Thoracic aorta (tissue), 2 donors: Measurements from ENCODE around the gene IGF2. TPM values are rescaled to one million over a fixed set of nuclear protein-coding genes. Genes with fewer than 3 reads are reported as not detected.

Experiments
- ATAC-seq: fragments of 150-250 bp; one replicate; pipeline ENCODE4 v1.8.0; 2017; ENCODE audit warnings: low read depth; ENCODE audit not compliant: insufficient number of reproducible peaks, low FRiP score
- DNase-seq: peaks from one replicate; pipeline ENCODE4 v3.0.0-alpha.2; 2020; ENCODE audit warnings: low spot score
- H3K27ac ChIP-seq, 2 donors: fragments of 200-600 bp; sonication (generic); 1 replicate in 1 of 2; 2 replicates in 1 of 2; pipeline ENCODE4 v1.5.1; 2016; ENCODE audit warnings: mild to moderate bottlenecking in 2 of 2, moderate library complexity in 2 of 2
- H3K27me3 ChIP-seq: fragments of 200-600 bp; sonication (generic); replicated peaks from 2 replicates; pipeline ENCODE4 v1.6.0; 2016; ENCODE audit warnings: mild to moderate bottlenecking; ENCODE audit not compliant: insufficient read depth
- H3K36me3 ChIP-seq: fragments of 200-600 bp; sonication (generic); one replicate; pipeline ENCODE4 v1.5.1; 2016
- H3K4me1 ChIP-seq, 2 donors: fragments of 200-600 bp; sonication (generic); 1 replicate in 1 of 2; 2 replicates in 1 of 2; pipeline versions ENCODE4 v1.5.1 to v1.6.0; 2016; ENCODE audit warnings: low read depth in 2 of 2, mild to moderate bottlenecking in 1 of 2; ENCODE audit not compliant: control insufficient read depth in 1 of 2
- H3K4me3 ChIP-seq: fragments of 200-600 bp; sonication (generic); 2 replicates; pipeline ENCODE4 v1.5.1; 2016; ENCODE audit warnings: mild to moderate bottlenecking
- H3K9me3 ChIP-seq: fragments of 200-600 bp; sonication (generic); 2 replicates; pipeline ENCODE4 v1.5.1; 2016
- CTCF ChIP-seq: fragments of 200-600 bp; sonication (generic); IDR thresholded peaks from one replicate; pipeline ENCODE4 v1.5.1; 2019; ENCODE audit warnings: antibody characterized with exemption
- total RNA-seq, 2 donors: library from RNA; depleted of rRNA; stranded (reverse); fragments of >200 nt; gene quantifications; one replicate each; pipeline versions ENCODE4 v1.1.0 to v1.2.3, GENCODE V29; 2016

The IGF2 gene
- total RNA-seq, 2 donors from 2014 or later = 31.7 to 39.4 TPM

DNA sequence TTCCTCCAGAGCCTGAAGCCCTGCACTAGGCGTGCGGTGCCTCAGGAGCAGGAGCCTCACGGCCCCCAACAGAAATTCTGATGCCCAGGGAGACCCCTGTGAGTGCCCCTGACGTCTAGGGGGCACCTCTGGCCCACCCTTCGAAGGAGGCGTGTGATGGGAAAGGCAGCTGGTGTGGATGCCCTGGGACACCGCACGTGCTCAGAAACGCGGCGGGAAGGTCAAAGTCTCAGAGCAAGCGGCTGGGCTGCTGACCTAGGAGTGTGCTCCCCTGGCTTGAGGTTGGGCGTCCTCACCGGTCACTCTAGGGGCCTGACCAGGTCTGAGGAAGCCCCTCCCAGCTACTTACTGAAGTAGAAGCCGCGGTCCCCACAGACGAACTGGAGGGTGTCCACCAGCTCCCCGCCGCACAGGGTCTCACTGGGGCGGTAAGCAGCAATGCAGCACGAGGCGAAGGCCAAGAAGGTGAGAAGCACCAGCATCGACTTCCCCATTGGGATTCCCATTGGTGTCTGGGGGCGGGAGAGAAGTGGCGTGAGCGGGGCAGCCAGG lies 4.1 kb downstream of the IGF2 start:
- peaks cover 3 to 25% of the 10 kb centered on the region in 2 donors for H3K4me1 ChIP-seq
- H3K36me3 ChIP-seq = no peaks in the 10 kb centered on the region
- ATAC-seq (no peak), DNase-seq (no peak)
- no peak overlapping the region for H3K27ac ChIP-seq
- no peak overlapping the region for H3K4me3 ChIP-seq
- no peak for TF ChIP-seq CTCF
- H3K27me3 ChIP-seq = no peaks in the 10 kb centered on the region
- H3K9me3 ChIP-seq = no peaks in the 10 kb centered on the region

DNA sequence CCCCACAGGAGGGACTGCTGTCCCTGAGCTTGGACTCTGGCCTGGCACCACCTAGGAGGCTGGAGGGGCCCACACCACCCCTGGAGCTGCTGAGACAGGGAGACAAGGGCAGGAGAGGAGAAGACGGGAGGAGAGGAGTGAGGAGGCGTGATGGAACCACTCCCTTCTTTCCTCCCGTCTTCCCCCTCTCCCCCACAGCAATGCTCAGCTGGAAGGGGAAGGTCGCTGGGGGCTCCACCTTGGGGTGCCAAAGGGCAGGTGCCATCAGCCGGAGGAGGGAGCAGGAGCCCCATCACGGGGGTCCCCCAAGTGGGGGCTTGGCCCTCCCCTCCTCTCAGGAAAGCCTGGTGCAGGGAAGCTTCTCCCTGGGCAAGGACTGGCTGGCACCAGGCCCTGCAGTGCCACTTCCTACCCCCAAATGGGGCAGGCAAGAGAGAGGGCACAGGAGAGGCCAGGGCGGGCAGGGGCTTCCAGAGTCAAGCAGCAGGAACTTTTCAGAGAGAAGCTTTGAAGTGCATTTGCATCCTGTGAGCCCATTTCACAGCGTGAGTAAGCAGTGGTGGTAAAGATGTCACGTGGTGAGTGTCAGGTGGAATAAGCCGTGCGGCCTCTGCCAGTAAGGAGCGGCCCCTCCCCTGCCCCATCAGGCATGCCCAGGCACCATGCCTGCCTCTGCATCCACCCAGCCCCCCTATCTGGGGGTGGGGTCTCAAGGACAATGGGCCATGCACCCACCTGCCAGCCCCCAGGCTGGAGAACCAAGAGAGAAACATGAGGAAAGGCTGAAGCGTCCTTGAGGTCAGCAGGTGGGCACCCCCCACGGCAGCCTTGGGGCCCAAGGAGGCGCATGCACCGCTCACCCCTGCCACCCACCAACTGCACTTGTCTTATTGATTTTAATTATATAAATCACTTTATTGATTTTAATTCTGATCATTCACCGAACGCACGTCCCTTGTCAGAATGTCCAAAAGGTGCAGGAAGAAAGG lies 4.9 kb downstream of the IGF2 start:
- Histone ChIP-seq H3K36me3 (no peaks in the 10 kb centered on the region), H3K27me3 (no peaks in the 10 kb centered on the region), H3K27ac (no peak overlapping the region), H3K4me1 (peaks cover 3 to 19% of the 10 kb centered on the region in 2 donors), H3K9me3 (no peaks in the 10 kb centered on the region), H3K4me3 (no peak overlapping the region)
- no peak for TF ChIP-seq CTCF
- no peak for DNase-seq
- ATAC-seq = no peak

GRCh38 chr11:2133241-2134021 lies 5.8 kb downstream of the IGF2 start:
- no peak for DNase-seq
- ATAC-seq = no peak
- Histone ChIP-seq H3K27me3 (no peaks in the 10 kb centered on the region), H3K36me3 (no peaks in the 10 kb centered on the region), H3K4me3 (no peak overlapping the region), H3K27ac (no peak overlapping the region), H3K9me3 (no peaks in the 10 kb centered on the region), H3K4me1 (peaks cover 3 to 19% of the 10 kb centered on the region in 2 donors)
- TF ChIP-seq CTCF = no peak

DNA sequence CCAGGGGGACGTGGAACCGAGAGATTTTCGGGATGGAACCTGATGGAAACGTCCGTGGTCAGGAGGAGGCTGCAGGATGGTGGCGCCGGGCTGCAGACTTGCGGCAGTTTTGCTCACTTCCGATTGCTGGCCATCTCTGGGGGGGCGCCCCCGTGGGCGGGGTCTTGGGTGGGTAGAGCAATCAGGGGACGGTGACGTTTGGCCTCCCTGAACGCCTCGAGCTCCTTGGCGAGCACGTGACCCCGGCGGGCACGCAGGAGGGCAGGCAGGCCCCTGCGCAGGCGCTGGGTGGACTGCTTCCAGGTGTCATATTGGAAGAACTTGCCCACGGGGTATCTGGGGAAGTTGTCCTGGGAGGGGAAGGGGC lies 6.3 kb downstream of the IGF2 start:
- Histone ChIP-seq H3K27ac (no peak overlapping the region), H3K27me3 (no peaks in the 10 kb centered on the region), H3K36me3 (no peaks in the 10 kb centered on the region), H3K4me3 (no peak overlapping the region), H3K4me1 (peaks cover 3 to 13% of the 10 kb centered on the region in 2 donors), H3K9me3 (no peaks in the 10 kb centered on the region)
- no peak for TF ChIP-seq CTCF
- DNase-seq (no peak), ATAC-seq (no peak)

GRCh38 chr11:2132246-2132645 lies 6.9 kb downstream of the IGF2 start:
- H3K36me3 ChIP-seq = no peaks in the 10 kb centered on the region
- TF ChIP-seq CTCF = no peak
- ATAC-seq (no peak), DNase-seq (no peak)
- no peak overlapping the region for H3K4me3 ChIP-seq
- peaks cover 0 to 7% of the 10 kb centered on the region in 2 donors for H3K4me1 ChIP-seq
- H3K27ac ChIP-seq = no peak overlapping the region
- H3K9me3 ChIP-seq = no peaks in the 10 kb centered on the region
- H3K27me3 ChIP-seq = no peaks in the 10 kb centered on the region
